ENCODE measurements around the gene STRIP1.

Gene STRIP1

DNA sequence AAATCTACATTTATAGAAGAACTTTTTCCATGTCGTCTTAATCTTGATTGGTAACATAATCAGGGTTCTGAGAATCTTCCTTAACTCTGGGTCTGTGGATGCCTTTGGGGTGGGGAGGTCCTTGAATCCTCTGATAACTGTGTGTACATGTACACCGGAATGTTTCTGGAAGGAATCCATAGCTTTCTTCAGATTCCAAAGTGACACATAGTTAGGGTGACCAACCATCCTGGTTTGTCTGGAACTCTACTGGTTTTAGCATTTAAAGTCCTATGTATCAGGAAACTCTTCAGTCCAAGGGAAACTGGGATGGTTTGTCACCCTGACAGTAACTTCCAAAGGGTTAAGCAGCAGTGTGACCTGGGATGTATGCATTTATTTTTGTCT is 16.8 kb downstream of the STRIP1 start:
- no peak for DNase-seq (ENCODE audit: low read depth in 2 of 2)

DNA sequence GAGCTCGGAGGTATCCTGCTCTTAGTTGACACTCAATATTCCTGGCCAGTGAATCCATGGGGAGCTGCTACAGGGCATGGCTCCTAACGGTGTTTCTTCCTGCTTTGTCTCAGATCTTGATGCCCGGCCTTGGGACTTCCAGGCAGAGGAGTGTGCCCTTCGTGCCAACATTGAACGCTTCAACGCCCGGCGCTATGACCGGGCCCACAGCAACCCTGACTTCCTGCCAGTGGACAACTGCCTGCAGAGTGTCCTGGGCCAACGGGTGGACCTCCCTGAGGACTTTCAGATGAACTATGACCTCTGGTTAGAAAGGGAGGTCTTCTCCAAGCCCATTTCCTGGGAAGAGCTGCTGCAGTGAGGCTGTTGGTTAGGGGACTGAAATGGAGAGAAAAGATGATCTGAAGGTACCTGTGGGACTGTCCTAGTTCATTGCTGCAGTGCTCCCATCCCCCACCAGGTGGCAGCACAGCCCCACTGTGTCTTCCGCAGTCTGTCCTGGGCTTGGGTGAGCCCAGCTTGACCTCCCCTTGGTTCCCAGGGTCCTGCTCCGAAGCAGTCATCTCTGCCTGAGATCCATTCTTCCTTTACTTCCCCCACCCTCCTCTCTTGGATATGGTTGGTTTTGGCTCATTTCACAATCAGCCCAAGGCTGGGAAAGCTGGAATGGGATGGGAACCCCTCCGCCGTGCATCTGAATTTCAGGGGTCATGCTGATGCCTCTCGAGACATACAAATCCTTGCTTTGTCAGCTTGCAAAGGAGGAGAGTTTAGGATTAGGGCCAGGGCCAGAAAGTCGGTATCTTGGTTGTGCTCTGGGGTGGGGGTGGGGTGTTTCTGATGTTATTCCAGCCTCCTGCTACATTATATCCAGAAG is 19.4 kb downstream of the STRIP1 start:
- DNase-seq (ENCODE audit: low read depth in 2 of 2): no peak

DNA sequence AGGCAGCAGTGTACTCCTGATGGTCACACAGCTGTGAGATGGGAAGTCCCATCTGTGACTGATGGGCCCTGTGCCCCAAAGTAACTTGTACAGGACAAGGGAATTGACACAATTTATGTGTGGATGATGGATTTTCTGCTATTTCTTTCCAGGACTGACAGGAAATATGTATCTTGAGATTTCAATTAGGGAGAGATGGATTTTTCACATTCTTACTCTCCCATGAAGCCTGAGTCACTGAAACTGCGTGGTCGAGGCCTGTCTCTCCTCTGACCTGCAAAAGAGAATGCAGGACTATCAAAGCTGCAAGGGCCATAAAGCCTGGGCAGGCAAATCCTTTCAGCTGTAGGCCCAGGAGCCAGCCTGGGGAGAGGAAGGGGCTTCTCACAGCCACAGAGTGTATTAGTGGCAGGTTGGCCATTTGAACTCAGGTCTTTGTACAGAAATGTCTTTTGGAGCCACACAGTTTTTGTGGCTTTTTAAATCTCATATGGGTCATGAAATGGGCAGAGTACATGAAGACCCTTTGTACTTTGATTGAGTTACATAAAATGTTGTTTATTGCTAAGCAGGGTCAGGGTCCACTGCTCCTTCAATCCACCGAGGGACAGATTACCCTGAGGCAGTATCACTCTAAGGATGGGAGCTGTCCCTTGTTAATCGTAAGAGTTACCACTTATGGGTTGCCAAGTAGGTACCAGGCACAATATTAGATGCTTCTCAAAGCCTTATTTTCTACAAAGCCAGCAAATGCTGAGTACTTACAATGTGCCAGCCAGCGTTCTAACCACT is 21.3 kb downstream of the STRIP1 start:
- peak; percentile 12 to 29 for DNase-seq (ENCODE audit: low read depth in 2 of 2)

DNA sequence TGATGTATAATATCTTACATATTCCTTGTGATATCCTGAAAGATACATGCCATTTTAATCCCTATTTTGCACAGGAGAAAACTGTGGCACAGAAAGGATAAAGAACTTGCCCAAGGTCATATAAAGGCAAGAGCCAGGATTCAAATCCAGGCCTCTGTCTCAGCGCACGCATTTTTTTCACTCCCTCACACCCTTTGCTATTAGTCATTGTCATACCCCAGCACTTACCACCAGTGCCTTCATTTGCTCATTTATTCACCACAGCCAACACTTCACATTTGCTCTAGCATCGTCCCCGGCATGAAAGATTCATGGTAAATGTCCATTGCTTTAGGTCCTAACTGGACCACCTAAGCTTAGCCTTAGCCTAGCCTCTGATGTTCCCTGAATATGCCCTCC is 21.9 kb downstream of the STRIP1 start:
- no peak for DNase-seq (ENCODE audit: low read depth in 2 of 2)

DNA sequence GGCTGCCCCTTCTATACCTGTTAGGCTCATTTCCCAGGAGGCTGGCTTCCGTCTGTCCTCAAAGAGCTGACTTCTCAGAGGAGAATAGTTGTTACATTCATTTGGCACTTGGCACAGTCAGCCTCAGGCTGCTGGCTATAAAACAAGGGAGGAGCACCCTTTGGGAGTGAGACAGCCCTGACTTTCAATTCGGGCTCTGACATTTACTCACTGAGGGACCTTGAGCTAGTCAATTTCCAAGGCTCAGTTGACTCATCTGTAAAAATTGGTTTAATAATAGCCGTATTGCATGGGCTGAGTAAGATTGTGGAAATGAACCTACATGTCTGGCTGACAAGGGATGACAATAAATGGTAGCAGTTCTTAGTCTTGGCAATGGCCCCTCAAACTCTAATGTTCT is 22.4 kb downstream of the STRIP1 start:
- peak in 1 of 2 experiments; percentile 23 for DNase-seq (ENCODE audit: low read depth in 2 of 2)

DNA sequence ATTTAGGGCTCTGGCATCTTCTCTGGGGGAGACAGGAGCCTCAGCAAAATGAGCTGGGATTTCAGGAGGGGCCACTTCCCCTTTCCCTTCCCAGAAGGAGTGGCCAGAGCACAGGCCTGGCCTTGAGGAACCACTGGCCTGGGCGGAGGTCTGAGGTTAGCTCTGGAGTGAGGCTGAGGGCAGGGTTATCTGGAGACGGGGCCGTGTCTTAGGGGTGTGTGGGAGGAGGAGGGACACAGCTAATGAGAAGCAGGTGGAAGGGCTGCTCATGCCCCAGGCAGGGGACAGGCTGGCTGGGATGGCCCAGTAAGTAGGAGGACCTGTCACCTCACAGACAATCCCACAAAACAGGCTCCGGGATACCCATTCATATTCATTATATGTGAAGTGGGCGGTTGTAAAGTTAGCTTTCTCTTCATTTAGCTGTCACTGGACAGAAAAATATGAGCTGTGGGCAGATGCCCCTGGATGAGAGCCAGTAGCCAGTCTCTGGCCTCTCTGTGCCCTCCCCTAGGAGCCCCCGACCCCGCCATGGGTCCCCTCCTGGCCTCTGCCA is 23.6 kb downstream of the STRIP1 start:
- no peak for DNase-seq (ENCODE audit: low read depth in 2 of 2)

DNA sequence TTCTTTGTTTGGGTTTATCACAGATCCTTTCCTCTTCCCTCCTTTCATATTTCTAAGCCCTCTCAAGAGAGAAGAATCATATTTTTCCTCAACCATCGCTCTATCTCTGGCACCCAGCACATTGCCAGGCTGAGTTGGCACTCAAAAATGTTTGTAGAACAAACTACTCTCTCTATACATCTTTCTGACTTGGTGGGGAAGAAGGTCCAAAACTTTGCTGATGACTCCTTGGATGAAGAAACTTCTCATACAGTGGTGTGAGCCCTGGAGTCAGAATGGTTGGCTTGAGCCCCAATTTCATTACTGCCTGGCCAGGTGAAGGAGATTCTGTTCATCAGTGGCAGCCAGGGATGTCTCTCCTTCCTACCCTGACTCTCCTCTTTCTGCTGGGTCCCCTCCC is 24.2 kb downstream of the STRIP1 start:
- DNase-seq (ENCODE audit: low read depth in 2 of 2): no peak

DNA sequence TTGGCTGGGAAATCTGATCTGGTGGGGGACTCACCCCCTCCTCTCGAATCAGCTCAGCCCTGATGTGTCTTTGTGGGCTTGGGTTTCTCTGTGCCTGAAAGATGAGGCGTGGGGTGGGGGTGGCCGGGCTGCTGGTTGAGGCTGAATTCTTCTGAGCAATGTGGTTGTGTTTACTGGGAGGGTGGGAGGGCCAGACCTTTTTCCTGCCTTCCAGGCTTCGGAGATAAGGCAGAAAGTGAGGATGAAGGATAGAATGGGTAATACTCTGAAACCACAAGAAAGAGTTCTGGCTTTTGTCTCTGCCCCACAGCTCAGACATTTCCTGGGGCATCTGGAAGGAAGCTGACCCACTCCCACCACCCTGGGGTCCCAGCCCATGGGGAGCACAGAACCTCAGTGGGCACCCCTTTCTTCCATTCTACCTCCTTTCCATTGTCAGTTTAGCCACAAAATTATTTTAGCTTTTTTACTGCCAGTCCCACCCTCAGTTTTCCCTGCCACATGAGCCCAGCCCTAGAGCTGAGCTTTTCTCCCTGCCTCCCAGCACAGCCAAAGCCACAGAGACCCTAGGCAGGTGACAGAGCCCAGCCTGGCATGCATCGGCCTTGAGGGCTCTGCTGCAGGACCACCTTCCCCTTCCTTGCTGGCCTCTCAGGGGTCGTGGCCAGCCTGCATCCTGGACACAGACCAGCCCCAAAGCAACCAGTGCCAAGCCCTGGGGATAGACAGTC is 24.9 kb downstream of the STRIP1 start:
- DNase-seq (ENCODE audit: low read depth in 2 of 2): peak in 1 of 2 experiments; percentile 10

DNA sequence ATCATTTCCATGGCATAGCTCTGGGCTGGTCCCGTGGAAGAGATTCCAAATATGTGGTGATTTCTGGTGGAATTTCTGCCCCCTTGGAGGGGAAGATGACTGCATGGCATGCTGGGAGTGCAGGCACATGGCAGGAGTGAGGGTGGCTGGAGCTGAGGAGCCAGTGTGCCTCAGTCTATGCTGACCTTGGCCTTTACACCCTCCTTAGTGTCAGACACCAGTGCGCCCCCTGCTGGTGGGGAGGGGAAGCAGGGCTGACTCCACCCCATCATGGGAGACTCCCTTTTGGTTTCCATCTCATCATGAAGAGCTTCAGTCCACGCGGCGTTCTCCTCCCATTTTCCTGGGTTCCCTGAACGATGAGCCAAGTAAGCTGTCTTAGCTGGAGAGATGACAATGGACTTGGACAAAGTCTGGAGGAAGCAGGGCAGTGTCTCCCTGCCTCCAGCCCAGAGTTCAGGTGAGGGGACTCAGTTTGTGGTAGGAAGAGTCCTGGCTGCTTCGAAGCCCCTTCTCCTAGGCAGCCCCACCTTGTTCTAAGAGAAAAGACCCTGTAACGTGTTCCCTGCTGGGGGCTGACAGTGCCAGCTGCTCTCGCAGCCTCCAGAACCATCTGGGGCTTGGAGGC is 25.7 kb downstream of the STRIP1 start:
- no peak for DNase-seq (ENCODE audit: low read depth in 2 of 2)

DNA sequence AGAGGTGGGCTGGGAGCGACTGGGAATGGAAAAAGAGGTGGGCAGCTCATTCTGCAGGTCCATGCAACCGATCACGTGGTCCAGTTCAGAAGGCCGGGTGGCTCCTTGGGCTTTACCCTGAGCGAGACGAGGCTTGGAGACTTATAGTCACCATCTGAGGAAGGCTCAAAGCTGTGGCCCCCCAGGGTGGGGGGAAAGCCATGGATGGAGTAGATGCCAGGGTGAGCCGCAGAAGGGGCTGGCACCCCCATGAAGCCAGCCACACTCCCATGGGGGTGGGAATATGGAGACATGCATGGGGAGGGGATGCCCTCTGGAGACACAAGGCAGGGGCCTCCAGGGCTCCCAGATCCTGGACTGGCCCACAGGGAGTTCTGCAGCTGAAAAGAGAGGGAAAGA is 26.2 kb downstream of the STRIP1 start:
- DNase-seq (ENCODE audit: low read depth in 2 of 2): no peak

DNA sequence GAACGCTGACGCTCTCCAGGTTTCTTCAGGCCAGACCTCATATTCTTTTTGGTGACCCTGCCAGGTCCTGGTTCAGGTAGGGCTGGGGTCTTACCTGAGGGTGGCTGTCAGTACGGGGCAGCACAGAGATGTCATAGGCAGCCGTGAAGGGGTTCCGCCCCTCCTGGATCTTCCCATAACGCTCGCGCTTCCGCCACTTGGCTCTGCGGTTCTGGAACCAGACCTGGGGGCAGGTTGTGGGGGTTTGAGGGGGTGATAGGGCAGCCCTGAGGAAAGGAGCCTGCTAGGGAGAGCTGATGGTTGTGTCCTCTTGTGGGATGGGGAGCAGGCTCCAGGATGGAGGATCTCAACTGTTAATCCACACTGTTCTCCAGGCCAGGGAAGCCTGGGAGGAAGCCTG is 26.9 kb downstream of the STRIP1 start:
- DNase-seq (ENCODE audit: low read depth in 2 of 2): no peak

DNA sequence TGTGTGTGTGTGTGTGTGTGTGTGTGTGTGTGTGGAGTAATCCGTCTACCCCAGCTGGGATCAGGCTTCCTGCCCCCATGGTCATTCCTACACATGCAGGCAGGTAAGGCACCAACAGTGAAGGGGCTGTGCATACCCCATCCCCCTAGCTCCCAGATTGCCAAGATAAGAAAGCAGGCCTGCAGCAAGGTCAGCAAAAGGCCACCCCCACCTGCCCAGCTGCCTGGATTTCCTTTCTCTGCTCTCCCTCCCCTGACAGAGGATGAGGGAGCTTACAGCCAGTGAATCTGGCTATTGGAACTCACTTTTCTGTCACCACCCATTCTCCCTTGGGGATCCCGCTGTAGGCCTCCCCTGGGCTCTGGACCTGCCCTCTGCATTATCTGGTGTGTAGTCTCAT is 28.2 kb downstream of the STRIP1 start:
- no peak for DNase-seq (ENCODE audit: low read depth in 2 of 2)

DNA sequence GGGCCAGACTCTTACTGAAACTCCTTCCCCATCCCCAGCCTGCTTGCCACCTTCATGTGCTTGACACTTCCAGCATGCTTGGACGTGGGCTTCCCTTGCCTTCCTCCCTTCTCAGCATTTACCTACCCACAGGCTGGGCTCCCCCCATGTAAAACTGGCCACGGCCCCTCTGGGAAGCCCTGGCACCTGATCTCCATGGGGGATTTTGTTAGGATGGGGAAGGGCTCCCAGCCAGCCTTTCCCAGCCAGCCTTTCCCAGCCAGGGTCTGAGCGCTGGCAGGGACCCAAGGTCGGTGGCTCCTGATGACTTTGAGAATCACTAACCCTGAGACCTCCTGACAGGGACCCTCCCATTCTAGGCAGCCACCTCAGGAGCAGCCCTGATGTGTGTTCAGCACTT is 29.4 kb downstream of the STRIP1 start:
- no peak for DNase-seq (ENCODE audit: low read depth in 2 of 2)

DNA sequence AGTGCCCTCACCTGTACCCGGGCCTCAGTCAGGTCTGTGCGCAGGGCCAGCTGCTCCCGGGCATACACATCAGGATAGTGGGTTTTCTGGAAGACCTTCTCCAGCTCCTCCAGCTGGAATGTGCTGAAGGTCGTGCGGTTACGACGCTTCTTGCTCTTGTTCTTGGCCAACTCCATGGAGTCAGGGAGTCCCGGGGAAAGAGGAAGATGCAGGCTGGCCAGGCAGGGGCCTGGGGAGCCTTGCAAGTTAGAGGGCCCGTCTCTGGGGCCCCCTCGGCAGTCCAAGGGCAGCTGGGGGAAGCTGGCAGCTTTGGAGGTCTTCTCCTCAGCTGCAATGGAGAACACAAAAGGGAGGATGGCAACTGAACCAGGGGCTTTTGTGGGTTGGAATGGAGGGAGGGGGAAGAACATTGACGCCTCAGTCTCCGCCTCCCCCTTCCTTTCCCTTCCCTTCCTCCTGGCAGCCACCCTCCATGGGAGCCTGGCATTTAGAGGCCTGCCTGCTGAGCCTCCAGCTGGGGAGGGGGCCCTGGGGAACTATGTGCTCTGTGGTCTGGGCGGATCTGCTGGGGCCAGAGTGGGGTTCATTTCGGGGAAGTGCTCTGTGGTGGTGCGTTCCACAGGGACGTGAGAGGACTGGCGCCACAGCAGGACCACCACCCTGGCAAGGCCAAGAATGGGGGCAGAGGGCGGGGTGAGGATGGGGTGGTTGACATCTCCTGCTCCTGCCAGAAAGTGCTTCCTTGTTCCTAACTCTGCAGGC is 30.3 kb downstream of the STRIP1 start:
- DNase-seq (ENCODE audit: low read depth in 2 of 2): no peak

DNA sequence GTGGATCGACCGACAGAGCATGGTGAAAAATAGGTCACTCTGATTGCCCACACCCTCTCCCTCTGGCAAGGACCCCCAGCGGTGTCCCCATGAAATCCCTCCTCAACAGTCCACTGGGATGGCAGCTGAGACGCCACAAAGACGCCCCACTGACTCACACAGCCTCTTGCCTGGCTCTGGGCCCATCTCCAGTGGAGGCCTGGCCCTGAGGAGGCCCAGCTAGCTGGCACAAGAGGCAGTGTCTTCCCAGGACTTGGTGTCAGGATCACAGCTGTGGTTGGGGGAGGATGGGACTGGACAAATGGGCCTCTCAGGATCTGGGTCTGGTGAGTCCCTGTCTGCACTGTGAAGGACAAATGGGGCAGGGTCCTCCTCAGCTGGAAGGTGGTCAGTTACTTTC is 31.4 kb downstream of the STRIP1 start:
- DNase-seq (ENCODE audit: low read depth in 2 of 2): no peak

DNA sequence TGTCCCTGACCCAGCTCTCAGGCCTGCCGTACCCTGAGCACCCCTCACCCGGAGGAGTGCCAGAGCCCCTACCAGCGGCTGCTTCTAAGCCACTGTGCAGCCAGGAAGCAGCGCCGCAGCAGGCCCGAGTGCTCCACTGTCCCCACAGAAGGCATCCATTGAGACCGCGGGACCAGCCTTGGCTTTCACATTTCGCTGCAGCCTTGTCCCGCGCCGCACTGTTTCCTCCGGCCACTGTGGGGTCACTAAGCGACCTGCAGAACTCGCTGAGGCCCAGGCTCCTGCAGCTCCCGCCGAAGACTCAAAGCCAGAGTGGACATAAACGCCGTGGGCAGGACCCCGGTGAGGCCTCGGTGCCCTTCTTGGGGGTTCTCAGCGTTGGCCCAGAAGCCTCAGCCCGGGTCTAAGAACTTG is 33.1 kb downstream of the STRIP1 start:
- no peak for DNase-seq (ENCODE audit: low read depth in 2 of 2)

DNA sequence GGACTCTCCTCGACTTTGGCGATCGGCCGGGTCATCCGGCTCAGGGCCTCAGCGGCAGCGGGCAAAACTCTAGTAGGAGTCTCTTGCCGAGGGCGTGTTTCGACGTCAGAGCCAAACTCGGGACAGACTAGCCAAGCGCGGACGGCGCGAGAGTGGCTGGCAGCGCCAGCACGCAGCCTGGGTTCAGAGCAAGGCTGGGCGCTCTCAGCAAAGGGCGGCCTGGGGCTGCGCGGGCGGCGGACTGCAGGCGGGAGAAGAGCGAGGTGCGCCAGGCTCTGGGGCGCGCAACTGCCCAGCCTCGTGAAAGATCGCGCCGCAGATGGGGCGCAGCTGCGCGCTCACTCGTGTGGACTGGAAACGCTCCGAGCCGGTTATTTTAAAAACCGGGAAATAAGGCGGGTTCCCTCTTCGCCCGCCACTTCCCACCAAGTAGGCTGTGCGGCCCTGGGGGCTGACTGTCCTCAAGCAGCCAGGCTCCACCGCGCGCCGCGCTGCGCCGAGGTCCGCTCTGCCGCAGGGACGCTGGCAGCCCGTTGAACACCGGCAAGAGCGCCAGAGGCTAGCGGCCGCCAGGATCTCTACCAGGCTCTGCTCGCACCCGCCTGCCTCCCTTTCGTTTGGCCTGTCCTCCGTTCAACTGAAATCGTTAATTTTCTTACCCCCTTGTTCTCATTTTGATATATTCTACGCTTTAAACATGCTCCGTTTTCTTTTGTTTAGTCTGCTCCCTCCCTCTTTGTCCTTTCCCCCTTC is 33.6 kb downstream of the STRIP1 start:
- no peak for DNase-seq (ENCODE audit: low read depth in 2 of 2)

DNA sequence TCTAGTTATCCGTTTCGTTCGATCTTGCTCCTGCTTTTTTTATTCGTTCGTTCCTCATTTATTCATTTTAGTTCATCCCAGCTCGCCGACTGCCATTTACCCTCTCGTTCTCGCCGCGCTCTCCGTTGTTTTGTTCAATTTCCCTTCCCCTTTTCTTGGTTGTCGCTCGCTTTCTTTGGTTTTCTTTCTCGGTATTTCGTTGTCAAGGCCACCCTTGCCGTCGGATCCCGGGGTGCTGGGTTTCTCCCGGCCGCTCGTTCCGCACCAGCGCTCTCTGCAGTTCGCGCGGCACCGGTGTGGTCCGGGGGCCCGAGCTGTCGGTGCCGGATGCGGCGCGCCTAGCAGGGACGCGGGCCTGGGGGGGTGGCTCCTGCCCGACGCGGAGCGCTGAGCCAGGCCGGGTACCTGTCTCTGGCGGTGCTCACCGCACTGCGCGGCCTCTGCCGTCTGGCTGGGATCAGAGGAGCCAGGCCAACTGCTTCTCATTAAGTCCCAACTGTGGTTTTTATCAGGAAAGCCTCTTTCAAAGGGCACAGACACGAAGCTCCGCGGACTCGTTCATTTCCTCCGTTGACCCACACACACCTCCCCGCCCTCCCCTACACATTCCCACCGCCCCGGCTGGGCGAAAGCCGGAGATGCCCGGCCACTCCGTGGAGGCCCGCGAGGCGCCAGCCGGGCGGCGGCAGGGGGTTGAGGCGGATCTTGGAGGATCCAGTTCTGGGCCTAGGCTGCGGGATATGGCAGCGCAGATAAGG is 34.4 kb downstream of the STRIP1 start:
- no peak for DNase-seq (ENCODE audit: low read depth in 2 of 2)
